Muscle layer of colon (tissue), 2 donors: Measurements from ENCODE around the gene SERTAD2.

ENCODE experiments used
- H3K27ac ChIP-seq: one replicate; pipeline ENCODE4 v1.7.0; 2013; ENCODE audit warnings: low read depth, mild to moderate bottlenecking, low read length, moderate library complexity
- H3K27me3 ChIP-seq, 2 donors: one replicate each; pipeline ENCODE4 v1.7.0; 2013; ENCODE audit warnings: low read length in 2 of 2, mild to moderate bottlenecking in 2 of 2; ENCODE audit not compliant: insufficient read depth in 2 of 2, control insufficient read depth in 1 of 2
- H3K36me3 ChIP-seq: one replicate; pipeline ENCODE4 v1.7.0; 2013; ENCODE audit warnings: mild to moderate bottlenecking, low read length; ENCODE audit not compliant: insufficient read depth
- H3K4me1 ChIP-seq: one replicate; pipeline ENCODE4 v1.7.0; 2013; ENCODE audit warnings: mild to moderate bottlenecking, low read length; ENCODE audit not compliant: insufficient read depth
- H3K4me3 ChIP-seq, 2 donors: one replicate each; pipeline ENCODE4 v1.7.0; 2013; ENCODE audit warnings: low read length in 2 of 2, low read depth in 1 of 2, mild to moderate bottlenecking in 1 of 2, moderate library complexity in 1 of 2
- H3K9ac ChIP-seq: one replicate; pipeline ENCODE4 v1.7.0; 2013; ENCODE audit warnings: low read length
- H3K9me3 ChIP-seq: one replicate; pipeline ENCODE4 v1.7.0; 2013; ENCODE audit warnings: mild to moderate bottlenecking, low read length
- donor health status: abdominal sarcoma.
- donor health status: Adenocarcinoma of cecum.

The SERTAD2 gene

GRCh38 chr2:64609227-64609941 lies 44.3 kb downstream of the SERTAD2 start:
- Histone ChIP-seq H3K9ac (peak overlapping the region; percentile 22), H3K4me3 (peak overlapping the region; percentile 45 to 47), H3K27ac (peak overlapping the region; percentile 32), H3K4me1 (peaks cover 16% of the 10 kb centered on the region), H3K36me3 (no peaks in the 10 kb centered on the region), H3K9me3 (no peaks in the 10 kb centered on the region), H3K27me3 (no peaks in the 10 kb centered on the region)

GRCh38 chr2:64608867-64609226 lies 44.9 kb downstream of the SERTAD2 start:
- Histone ChIP-seq H3K4me3 (peak overlapping the region; percentile 24 to 45), H3K27me3 (no peaks in the 10 kb centered on the region), H3K4me1 (peaks cover 16% of the 10 kb centered on the region), H3K36me3 (no peaks in the 10 kb centered on the region), H3K9ac (no peak overlapping the region), H3K9me3 (no peaks in the 10 kb centered on the region), H3K27ac (no peak overlapping the region)

GRCh38 chr2:64607381-64608304 lies 46.1 kb downstream of the SERTAD2 start:
- Histone ChIP-seq H3K9ac (no peak overlapping the region), H3K4me3 (no peak overlapping the region), H3K36me3 (no peaks in the 10 kb centered on the region), H3K27me3 (no peaks in the 10 kb centered on the region), H3K4me1 (peaks cover 16% of the 10 kb centered on the region), H3K27ac (no peak overlapping the region), H3K9me3 (no peaks in the 10 kb centered on the region)

GRCh38 chr2:64606479-64607363 lies 47.0 kb downstream of the SERTAD2 start:
- no peaks in the 10 kb centered on the region for H3K27me3 ChIP-seq
- H3K4me3 ChIP-seq: no peak overlapping the region
- H3K36me3 ChIP-seq: no peaks in the 10 kb centered on the region
- H3K9ac ChIP-seq: peak overlapping the region; percentile 13
- H3K4me1 ChIP-seq: peaks cover 16% of the 10 kb centered on the region
- H3K27ac ChIP-seq: peak overlapping the region; percentile 15
- no peaks in the 10 kb centered on the region for H3K9me3 ChIP-seq

GRCh38 chr2:64605991-64606478 lies 47.7 kb downstream of the SERTAD2 start:
- Histone ChIP-seq H3K4me1 (peaks cover 16% of the 10 kb centered on the region), H3K27me3 (no peaks in the 10 kb centered on the region), H3K9ac (no peak overlapping the region), H3K36me3 (no peaks in the 10 kb centered on the region), H3K4me3 (no peak overlapping the region), H3K9me3 (no peaks in the 10 kb centered on the region), H3K27ac (no peak overlapping the region)

GRCh38 chr2:64605026-64605471 lies 48.7 kb downstream of the SERTAD2 start:
- H3K4me3 ChIP-seq: no peak overlapping the region
- H3K27ac ChIP-seq: no peak overlapping the region
- H3K36me3 ChIP-seq: no peaks in the 10 kb centered on the region
- peaks cover 16% of the 10 kb centered on the region for H3K4me1 ChIP-seq
- no peaks in the 10 kb centered on the region for H3K9me3 ChIP-seq
- no peak overlapping the region for H3K9ac ChIP-seq
- no peaks in the 10 kb centered on the region for H3K27me3 ChIP-seq

- Histone ChIP-seq H3K4me3 (no peak overlapping the region), H3K9ac (no peak overlapping the region), H3K4me1 (peaks cover 11% of the 10 kb centered on the region), H3K27me3 (no peaks in the 10 kb centered on the region), H3K27ac (no peak overlapping the region), H3K9me3 (no peaks in the 10 kb centered on the region), H3K36me3 (no peaks in the 10 kb centered on the region)
Measured at GRCh38 chr2:64604155-64604554, 49.6 kb downstream of the SERTAD2 start.

- no peaks in the 10 kb centered on the region for H3K27me3 ChIP-seq
Measured at GRCh38 chr2:64602436-64602835, 51.3 kb downstream of the SERTAD2 start.

GRCh38 chr2:64601785-64602391 lies 51.8 kb downstream of the SERTAD2 start:
- no peaks in the 10 kb centered on the region for H3K27me3 ChIP-seq
- H3K9me3 ChIP-seq: no peaks in the 10 kb centered on the region
- peaks cover 11% of the 10 kb centered on the region for H3K4me1 ChIP-seq
- no peak overlapping the region for H3K4me3 ChIP-seq
- H3K36me3 ChIP-seq: no peaks in the 10 kb centered on the region
- H3K27ac ChIP-seq: no peak overlapping the region
- H3K9ac ChIP-seq: no peak overlapping the region

More at GRCh38 chr2:64602436-64602835, 51.3 kb downstream of the SERTAD2 start:
- Histone ChIP-seq H3K9me3 (no peaks in the 10 kb centered on the region), H3K4me1 (peaks cover 11% of the 10 kb centered on the region), H3K4me3 (no peak overlapping the region), H3K27ac (no peak overlapping the region), H3K36me3 (no peaks in the 10 kb centered on the region), H3K9ac (no peak overlapping the region)

- H3K4me1 ChIP-seq: peaks cover 11% of the 10 kb centered on the region
- no peak overlapping the region for H3K9ac ChIP-seq
Measured at GRCh38 chr2:64601034-64601754, 52.5 kb downstream of the SERTAD2 start.

More at GRCh38 chr2:64601034-64601754, 52.5 kb downstream of the SERTAD2 start:
- H3K9me3 ChIP-seq: no peaks in the 10 kb centered on the region
- H3K4me3 ChIP-seq: no peak overlapping the region
- H3K27ac ChIP-seq: no peak overlapping the region
- no peaks in the 10 kb centered on the region for H3K27me3 ChIP-seq
- no peaks in the 10 kb centered on the region for H3K36me3 ChIP-seq
